Uterus (tissue), 2 donors: ENCODE measurements around the gene DENND2A.

ENCODE experiments used
- POLR2A ChIP-seq, 2 donors: fragments of 450-650 bp; IDR thresholded peaks; one replicate each; pipeline ENCODE4 v1.6.1; 2016; ENCODE audit warnings: antibody characterized with exemption in 2 of 2, mild to moderate bottlenecking in 1 of 2, moderate library complexity in 1 of 2
- TF ChIP-seq, protein P1 (sequence below), 4 experiments: fragments of 200-600 bp in 2 of 4; fragments of 450-650 bp in 2 of 4; sonication (generic) in 2 of 4; IDR thresholded peaks; one replicate each; pipeline ENCODE4 v1.5.1; 2016 to 2019; ENCODE audit warnings: antibody characterized with exemption in 4 of 4, mild to moderate bottlenecking in 2 of 4, moderate library complexity in 1 of 4

GRCh38 chr7:140596519-140597427, 43.8 kb downstream of the DENND2A start:
- TF ChIP-seq, protein P1, sequence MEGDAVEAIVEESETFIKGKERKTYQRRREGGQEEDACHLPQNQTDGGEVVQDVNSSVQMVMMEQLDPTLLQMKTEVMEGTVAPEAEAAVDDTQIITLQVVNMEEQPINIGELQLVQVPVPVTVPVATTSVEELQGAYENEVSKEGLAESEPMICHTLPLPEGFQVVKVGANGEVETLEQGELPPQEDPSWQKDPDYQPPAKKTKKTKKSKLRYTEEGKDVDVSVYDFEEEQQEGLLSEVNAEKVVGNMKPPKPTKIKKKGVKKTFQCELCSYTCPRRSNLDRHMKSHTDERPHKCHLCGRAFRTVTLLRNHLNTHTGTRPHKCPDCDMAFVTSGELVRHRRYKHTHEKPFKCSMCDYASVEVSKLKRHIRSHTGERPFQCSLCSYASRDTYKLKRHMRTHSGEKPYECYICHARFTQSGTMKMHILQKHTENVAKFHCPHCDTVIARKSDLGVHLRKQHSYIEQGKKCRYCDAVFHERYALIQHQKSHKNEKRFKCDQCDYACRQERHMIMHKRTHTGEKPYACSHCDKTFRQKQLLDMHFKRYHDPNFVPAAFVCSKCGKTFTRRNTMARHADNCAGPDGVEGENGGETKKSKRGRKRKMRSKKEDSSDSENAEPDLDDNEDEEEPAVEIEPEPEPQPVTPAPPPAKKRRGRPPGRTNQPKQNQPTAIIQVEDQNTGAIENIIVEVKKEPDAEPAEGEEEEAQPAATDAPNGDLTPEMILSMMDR (IDR thresholded peaks at IDR 0.05) = no peak
- no peak for TF ChIP-seq POLR2A (IDR thresholded peaks at IDR 0.05)
